HepG2 (cell line): ENCODE measurements around the gene SMIM1. TPM values are rescaled to one million over a fixed set of nuclear protein-coding genes. Genes with fewer than 3 reads are reported as not detected.
A peak's percentile ranks its signal among the peaks of the same experiment; 100 is the strongest.

Experiments
- ASH2L ChIP-seq: fragments of 300-600, 200-600 bp; sonication (generic); IDR thresholded peaks from 2 replicates; pipeline ENCODE4 v1.7.0; 2017; ENCODE audit warnings: low read depth, mild to moderate bottlenecking, moderate library complexity, mixed read lengths, low read length; ENCODE audit not compliant: insufficient read length
- CBFB ChIP-seq: sonication (generic); formaldehyde crosslinking; IDR thresholded peaks from 2 replicates; pipeline ENCODE4 v1.4.0; 2020; ENCODE audit warnings: missing genetic modification reagents
- CBX1 ChIP-seq: IDR thresholded peaks from one replicate; pipeline ENCODE4 v1.6.1; 2016; ENCODE audit warnings: antibody characterized with exemption, low read depth
- HDAC1 ChIP-seq: sonication (generic); formaldehyde crosslinking; IDR thresholded peaks from 2 replicates; pipeline ENCODE4 v1.5.1; 2020; ENCODE audit warnings: mild to moderate bottlenecking, missing genetic modification reagents
- HIVEP1 ChIP-seq: sonication (generic); formaldehyde crosslinking; IDR thresholded peaks from 2 replicates; pipeline ENCODE4 v1.4.0; 2020; ENCODE audit warnings: mild to moderate bottlenecking, missing genetic modification reagents
- MAF1 ChIP-seq: sonication (generic); formaldehyde crosslinking; IDR thresholded peaks from 2 replicates; pipeline ENCODE4 v1.5.0; 2020; ENCODE audit warnings: missing genetic modification reagents, borderline replicate concordance
- MTA1 ChIP-seq: sonication (generic); formaldehyde crosslinking; IDR thresholded peaks from 2 replicates; pipeline ENCODE4 v1.4.0; 2020; ENCODE audit warnings: missing genetic modification reagents, mild to moderate bottlenecking, borderline replicate concordance
- NRL ChIP-seq: sonication (generic); formaldehyde crosslinking; IDR thresholded peaks from 2 replicates; pipeline ENCODE4 v1.5.0; 2020; ENCODE audit warnings: missing genetic modification reagents, mild to moderate bottlenecking, moderate library complexity, borderline replicate concordance
- POLR2A ChIP-seq, 2 experiments: IDR thresholded peaks; 2 replicates each; pipeline ENCODE4 v1.6.1; 2011; ENCODE audit warnings: low read depth in 2 of 2, low read length in 2 of 2, mild to moderate bottlenecking in 1 of 2, moderate library complexity in 1 of 2; ENCODE audit not compliant: insufficient read depth in 1 of 2
- POLR2G ChIP-seq: fragments of 200-400 bp; formaldehyde crosslinking; IDR thresholded peaks from 2 replicates; pipeline ENCODE4 v1.6.1; 2018; ENCODE audit warnings: mild to moderate bottlenecking, low read depth, low read length, moderate library complexity
- RERE ChIP-seq: IDR thresholded peaks from 2 replicates; pipeline ENCODE4 v1.6.1; 2016; ENCODE audit warnings: low read depth, missing genetic modification reagents, missing compliant biosample characterization
- RNF2 ChIP-seq: fragments of 450-650 bp; conservative IDR thresholded peaks from 2 replicates; pipeline ENCODE4 v1.6.1; 2016; ENCODE audit warnings: low read depth
- ZBTB34 ChIP-seq: sonication (generic); formaldehyde crosslinking; IDR thresholded peaks from 2 replicates; pipeline ENCODE4 v1.8.0; 2022; ENCODE audit warnings: mild to moderate bottlenecking, missing genetic modification reagents
- ZFP62 ChIP-seq: sonication (generic); formaldehyde crosslinking; IDR thresholded peaks from 2 replicates; pipeline ENCODE4 v1.4.0; 2020; ENCODE audit warnings: missing genetic modification reagents
- ZNF225 ChIP-seq: sonication (generic); formaldehyde crosslinking; IDR thresholded peaks from 2 replicates; pipeline ENCODE4 v1.4.0; 2020; ENCODE audit warnings: mild to moderate bottlenecking, missing genetic modification reagents
- ZNF7 ChIP-seq: IDR thresholded peaks from 2 replicates; pipeline ENCODE4 v1.6.1; 2016; ENCODE audit warnings: missing biosample characterization, missing genetic modification reagents
- ZNF766 ChIP-seq: sonication (generic); formaldehyde crosslinking; IDR thresholded peaks from 2 replicates; pipeline ENCODE4 v1.5.0; 2020; ENCODE audit warnings: missing genetic modification reagents, borderline replicate concordance
- polyA plus RNA-seq, 8 experiments: library from polyadenylated mRNA; depleted of rRNA in 3 of 8; stranded (reverse) in 7 of 8; unstranded in 1 of 8; fragments of >200 nt; fragmentation: Illumina TruSeq in 4 of 8; extraction: Trizol in 4 of 8; gene quantifications; 2 replicates each; pipeline versions ENCODE4 v1.2.1 to v1.2.3, GENCODE V29; 2011 to 2016; ENCODE audit warnings: low read depth in 4 of 8, missing spikeins in 1 of 8, mixed read lengths in 1 of 8; ENCODE audit not compliant: insufficient read depth in 1 of 8
- total RNA-seq, 5 experiments: library from RNA; depleted of rRNA; stranded (reverse); fragments of >200 nt; fragmentation: Illumina TruSeq; extraction: Trizol; gene quantifications; 2 replicates each; pipeline ENCODE4 v1.2.3, GENCODE V29; 2016; ENCODE audit warnings: low read depth in 1 of 5
- TF ChIP-seq, protein P1 (sequence below): sonication (generic); formaldehyde crosslinking; IDR thresholded peaks from 2 replicates; pipeline ENCODE4 v1.4.0; 2020; ENCODE audit warnings: low read depth, missing genetic modification reagents

Gene SMIM1
- total and polyA plus RNA-seq, 2 of the 13 experiments (the other 11 are each of a cell fraction or from before 2014, with no cell fraction given), result 12.4 to 56.3 TPM

DNA sequence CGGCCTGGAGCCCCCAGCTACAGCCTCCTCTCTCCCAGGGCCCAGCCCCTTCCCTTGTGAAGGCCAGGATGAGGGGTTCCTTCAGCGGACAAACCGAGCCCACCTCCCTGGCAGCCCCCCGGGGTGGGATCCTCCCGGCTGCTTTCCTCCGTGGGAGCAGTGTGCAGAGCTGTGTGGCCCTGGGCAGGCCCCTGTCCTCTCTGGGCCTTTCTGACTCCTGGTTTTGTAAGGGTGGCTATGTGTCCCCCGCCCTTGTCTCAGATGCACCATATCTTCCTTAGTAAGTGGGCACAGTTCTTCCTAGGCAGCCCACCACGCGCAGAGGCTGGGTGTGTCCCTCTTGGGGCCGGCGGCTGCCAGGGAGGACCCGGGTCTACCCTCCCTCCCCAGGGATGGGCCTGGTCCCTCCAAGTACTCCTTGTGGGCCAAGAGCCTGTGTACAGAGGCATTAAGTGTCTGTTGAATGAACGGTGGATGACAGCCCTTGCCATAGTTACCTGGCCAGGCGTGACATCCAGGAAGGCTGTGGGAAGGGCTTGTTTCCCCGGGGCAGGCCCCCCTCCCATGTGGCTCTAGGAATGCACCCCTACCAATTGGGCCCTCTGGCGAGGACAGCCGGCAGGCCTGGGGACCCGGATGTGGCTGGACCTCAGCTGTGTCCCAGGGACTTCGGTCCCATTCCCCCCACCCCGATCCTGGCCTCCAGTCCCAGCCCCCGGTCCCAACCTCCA, 3.8 kb downstream of the SMIM1 start (continued):
- TF ChIP-seq, protein P1, sequence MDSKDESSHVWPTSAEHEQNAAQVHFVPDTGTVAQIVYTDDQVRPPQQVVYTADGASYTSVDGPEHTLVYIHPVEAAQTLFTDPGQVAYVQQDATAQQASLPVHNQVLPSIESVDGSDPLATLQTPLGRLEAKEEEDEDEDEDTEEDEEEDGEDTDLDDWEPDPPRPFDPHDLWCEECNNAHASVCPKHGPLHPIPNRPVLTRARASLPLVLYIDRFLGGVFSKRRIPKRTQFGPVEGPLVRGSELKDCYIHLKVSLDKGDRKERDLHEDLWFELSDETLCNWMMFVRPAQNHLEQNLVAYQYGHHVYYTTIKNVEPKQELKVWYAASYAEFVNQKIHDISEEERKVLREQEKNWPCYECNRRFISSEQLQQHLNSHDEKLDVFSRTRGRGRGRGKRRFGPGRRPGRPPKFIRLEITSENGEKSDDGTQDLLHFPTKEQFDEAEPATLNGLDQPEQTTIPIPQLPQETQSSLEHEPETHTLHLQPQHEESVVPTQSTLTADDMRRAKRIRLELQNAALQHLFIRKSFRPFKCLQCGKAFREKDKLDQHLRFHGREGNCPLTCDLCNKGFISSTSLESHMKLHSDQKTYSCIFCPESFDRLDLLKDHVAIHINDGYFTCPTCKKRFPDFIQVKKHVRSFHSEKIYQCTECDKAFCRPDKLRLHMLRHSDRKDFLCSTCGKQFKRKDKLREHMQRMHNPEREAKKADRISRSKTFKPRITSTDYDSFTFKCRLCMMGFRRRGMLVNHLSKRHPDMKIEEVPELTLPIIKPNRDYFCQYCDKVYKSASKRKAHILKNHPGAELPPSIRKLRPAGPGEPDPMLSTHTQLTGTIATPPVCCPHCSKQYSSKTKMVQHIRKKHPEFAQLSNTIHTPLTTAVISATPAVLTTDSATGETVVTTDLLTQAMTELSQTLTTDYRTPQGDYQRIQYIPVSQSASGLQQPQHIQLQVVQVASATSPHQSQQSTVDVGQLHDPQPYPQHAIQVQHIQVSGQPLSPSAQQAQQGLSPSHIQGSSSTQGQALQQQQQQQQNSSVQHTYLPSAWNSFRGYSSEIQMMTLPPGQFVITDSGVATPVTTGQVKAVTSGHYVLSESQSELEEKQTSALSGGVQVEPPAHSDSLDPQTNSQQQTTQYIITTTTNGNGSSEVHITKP, result no peak
- TF ChIP-seq POLR2A (IDR thresholded peaks at IDR 0.05; ENCODE audit: insufficient read depth in 1 of 2, low read depth in 2 of 2, low read length in 2 of 2) (no peak), MTA1 (no peak), POLR2G (peak; percentile 16; the same call in 1 of the 2 replicates), ZFP62 (CRISPR knock-in tag) (no peak), ASH2L (no peak), MAF1 (no peak), ZBTB34 (0 out of 2 replicates have a peak, but pooled peaks have one; percentile 58), RERE (no peak), HIVEP1 (CRISPR knock-in tag) (no peak), NRL (CRISPR knock-in tag) (no peak), ZNF766 (CRISPR knock-in tag) (no peak), CBX1 (no peak), ZNF7 (CRISPR knock-in tag) (no peak), ZNF225 (CRISPR knock-in tag) (no peak), RNF2 (0 out of 2 replicates have a peak, but pooled peaks have one; percentile 36), HDAC1 (CRISPR knock-in tag) (no peak), CBFB (CRISPR knock-in tag) (no peak)
